Right lobe of liver (tissue), 4 donors: ENCODE data around the gene LDAH.

ENCODE experiments used
- CTCF ChIP-seq, 4 donors: fragments of 200-600 bp in 3 of 4; fragments of 450-650 bp in 1 of 4; IDR thresholded peaks; one replicate each; pipeline versions ENCODE4 v1.5.1 to v1.8.0; 2016 to 2022; ENCODE audit warnings: antibody characterized with exemption in 4 of 4, mild to moderate bottlenecking in 2 of 4
- POLR2A ChIP-seq: fragments of 450-650 bp; IDR thresholded peaks from one replicate; pipeline ENCODE4 v1.6.1; 2017; ENCODE audit warnings: antibody characterized with exemption, mild to moderate bottlenecking
- donor health status: DM: no; HTN: no; CAD: no.
- donor health status: DM: no; HTN: no; CAD: no.
- donor health status: DM: no; HTN: yes; CAD: no.

- TF ChIP-seq CTCF (IDR thresholded peaks at IDR 0.05) (no peak), POLR2A (no peak)
These were observed 21.3 kb upstream of the LDAH start for GRCh38 chr2:20844246-20844645.
